Measurements from ENCODE around the gene CCNL2. TPM values are rescaled to one million over a fixed set of nuclear protein-coding genes. Genes with fewer than 3 reads are reported as not detected.

Gene CCNL2
- total and polyA plus RNA-seq, 2 donors (not counting 1 experiment from before 2014, with no cell fraction given) = 263 to 347 TPM

- Histone ChIP-seq H4K20me1 (ENCODE audit: control insufficient read depth, insufficient read depth, low read length, poor library complexity, severe bottlenecking) (no peaks in the 10 kb centered on the region), H2AFZ (ENCODE audit: insufficient read depth, low read depth, low read length, poor library complexity, severe bottlenecking) (no peak overlapping the region), H3K27ac (ENCODE audit: low read length in 2 of 2) (no peak overlapping the region), H3K79me2 (ENCODE audit: control insufficient read depth, insufficient read depth, low read length) (no peaks in the 10 kb centered on the region), H3K27me3 (replicated peaks in 1 of 4; ENCODE audit: control extremely low read depth in 1 of 4, control insufficient read depth in 3 of 4, insufficient read depth in 4 of 4, low read length in 3 of 4) (peaks cover 0 to 55% (median 28%) of the 10 kb centered on the region in 4 experiments), H3K4me3 (ENCODE audit: control extremely low read depth in 1 of 5, extremely low read depth in 1 of 5, insufficient read depth in 1 of 5, low read depth in 2 of 5, low read length in 4 of 5) (no peak overlapping the region), H3K9me3 (ENCODE audit: control extremely low read depth in 1 of 3, control insufficient read depth in 2 of 3, insufficient read depth in 1 of 3, low read length in 2 of 3) (peaks cover 0 to 23% (median 0%) of the 10 kb centered on the region in 3 donors), H3K36me3 (replicated peaks in 1 of 2; ENCODE audit: control extremely low read depth in 1 of 2, control insufficient read depth in 1 of 2, extremely low read depth in 1 of 2, insufficient read depth in 2 of 2, low read length in 1 of 2) (no peaks in the 10 kb centered on the region), H3K9ac (ENCODE audit: low read length) (no peak overlapping the region), H3K4me1 (ENCODE audit: control insufficient read depth in 2 of 2, insufficient read depth in 2 of 2, low read length in 2 of 2) (peaks cover 29 to 36% of the 10 kb centered on the region in 2 donors), H3K4me2 (replicated peaks; ENCODE audit: low read depth, low read length, poor library complexity, severe bottlenecking) (no peak overlapping the region)
- no peak for TF ChIP-seq EZH2 (IDR thresholded peaks at IDR 0.05; ENCODE audit: borderline replicate concordance, insufficient read depth, low read depth, low read length, poor library complexity, severe bottlenecking)
- no peak for TF ChIP-seq CTCF (IDR thresholded peaks at IDR 0.05)
- Mint-ChIP-seq H3K27me3 (peaks cover 22% of the 10 kb centered on the region), H3K27ac (no peak overlapping the region), H3K9me3 (ENCODE audit: insufficient read depth) (no peaks in the 10 kb centered on the region), H3K4me1 (peaks cover 15% of the 10 kb centered on the region), H3K4me3 (no peak overlapping the region)
- 94% methylated on average over 45 of the region's 45 CpGs for WGBS (ENCODE audit: insufficient coverage)
- DNase-seq (peak; percentile 13), ATAC-seq (ENCODE audit: low read depth) (no peak)
- ChIA-PET POLR2A (interaction anchor here (1.4 kb wide), 1 partner anchor 13 kb away, joined by 3 read pairs; a partner anchor contains a TSS), CTCF (no interaction called here)
- intact Hi-C loops (cut with micrococcal nuclease) = no loop called here
Observed at GRCh38 chr1:1438531-1439381, 39.6 kb upstream of the CCNL2 start.

- 55% methylated on average over 11 of the region's 11 CpGs for WGBS (ENCODE audit: insufficient coverage)
- TF ChIP-seq CTCF (IDR thresholded peaks at IDR 0.05) (no peak), EZH2 (IDR thresholded peaks at IDR 0.05; ENCODE audit: borderline replicate concordance, insufficient read depth, low read depth, low read length, poor library complexity, severe bottlenecking) (no peak)
- H2AFZ ChIP-seq (ENCODE audit: insufficient read depth, low read depth, low read length, poor library complexity, severe bottlenecking) = no peak overlapping the region
- ChIA-PET POLR2A (interaction anchor here (1.4 kb wide), 1 partner anchor 13 kb away, joined by 3 read pairs; a partner anchor contains a TSS), CTCF (no interaction called here)
- H3K4me3 Mint-ChIP-seq = no peak overlapping the region
- no peaks in the 10 kb centered on the region for H4K20me1 ChIP-seq (ENCODE audit: control insufficient read depth, insufficient read depth, low read length, poor library complexity, severe bottlenecking)
- H3K27me3 ChIP-seq (replicated peaks in 1 of 4; ENCODE audit: control extremely low read depth in 1 of 4, control insufficient read depth in 3 of 4, insufficient read depth in 4 of 4, low read length in 3 of 4) = peaks cover 0 to 63% (median 33%) of the 10 kb centered on the region in 4 experiments
- H3K27ac Mint-ChIP-seq = no peak overlapping the region
- peaks cover 25% of the 10 kb centered on the region for H3K27me3 Mint-ChIP-seq
- H3K9ac ChIP-seq (ENCODE audit: low read length) = no peak overlapping the region
- H3K27ac ChIP-seq (ENCODE audit: low read length in 2 of 2) = no peak overlapping the region
- peaks cover 0 to 29% (median 0%) of the 10 kb centered on the region in 3 donors for H3K9me3 ChIP-seq (ENCODE audit: control extremely low read depth in 1 of 3, control insufficient read depth in 2 of 3, insufficient read depth in 1 of 3, low read length in 2 of 3)
- H3K79me2 ChIP-seq (ENCODE audit: control insufficient read depth, insufficient read depth, low read length) = no peaks in the 10 kb centered on the region
- H3K4me1 Mint-ChIP-seq = peaks cover 15% of the 10 kb centered on the region
- intact Hi-C loops (cut with micrococcal nuclease) = no loop called here
- H3K4me3 ChIP-seq (ENCODE audit: control extremely low read depth in 1 of 5, extremely low read depth in 1 of 5, insufficient read depth in 1 of 5, low read depth in 2 of 5, low read length in 4 of 5) = no peak overlapping the region
- H3K4me2 ChIP-seq (replicated peaks; ENCODE audit: low read depth, low read length, poor library complexity, severe bottlenecking) = no peak overlapping the region
- peaks cover 35 to 44% of the 10 kb centered on the region in 2 donors for H3K4me1 ChIP-seq (ENCODE audit: control insufficient read depth in 2 of 2, insufficient read depth in 2 of 2, low read length in 2 of 2)
- DNase-seq = peak; percentile 8
- H3K36me3 ChIP-seq (replicated peaks in 1 of 2; ENCODE audit: control extremely low read depth in 1 of 2, control insufficient read depth in 1 of 2, extremely low read depth in 1 of 2, insufficient read depth in 2 of 2, low read length in 1 of 2) = no peaks in the 10 kb centered on the region
- no peaks in the 10 kb centered on the region for H3K9me3 Mint-ChIP-seq (ENCODE audit: insufficient read depth)
- no peak for ATAC-seq (ENCODE audit: low read depth)
Observed at GRCh38 chr1:1437904-1438376, 38.8 kb upstream of the CCNL2 start.
